ENCODE results near the gene GOSR2. TPM values are rescaled to one million over a fixed set of nuclear protein-coding genes. Genes with fewer than 3 reads are reported as not detected.

GOSR2 gene
- total and polyA plus RNA-seq, 2 of the 13 experiments (the other 11 are each of a cell fraction or from before 2014, with no cell fraction given) = 61.5 to 63.9 TPM

- peak; percentile 32; the same call in 1 of the 2 replicates for TF ChIP-seq DMTF1 (CRISPR knock-in tag; IDR thresholded peaks at IDR 0.05)
- TF ChIP-seq PHF21A (CRISPR knock-in tag; IDR thresholded peaks at IDR 0.05) = no peak; the same call in none of the 2 replicates
- 0 out of 2 replicates have a peak, but pooled peaks have one; percentile 33 for TF ChIP-seq ZNF337 (CRISPR knock-in tag; IDR thresholded peaks at IDR 0.05; ENCODE audit: borderline replicate concordance, low read depth)
- TF ChIP-seq ELF4 (CRISPR knock-in tag; IDR thresholded peaks at IDR 0.05; ENCODE audit: borderline replicate concordance) = peak; percentile 94
- TF ChIP-seq, protein P1, sequence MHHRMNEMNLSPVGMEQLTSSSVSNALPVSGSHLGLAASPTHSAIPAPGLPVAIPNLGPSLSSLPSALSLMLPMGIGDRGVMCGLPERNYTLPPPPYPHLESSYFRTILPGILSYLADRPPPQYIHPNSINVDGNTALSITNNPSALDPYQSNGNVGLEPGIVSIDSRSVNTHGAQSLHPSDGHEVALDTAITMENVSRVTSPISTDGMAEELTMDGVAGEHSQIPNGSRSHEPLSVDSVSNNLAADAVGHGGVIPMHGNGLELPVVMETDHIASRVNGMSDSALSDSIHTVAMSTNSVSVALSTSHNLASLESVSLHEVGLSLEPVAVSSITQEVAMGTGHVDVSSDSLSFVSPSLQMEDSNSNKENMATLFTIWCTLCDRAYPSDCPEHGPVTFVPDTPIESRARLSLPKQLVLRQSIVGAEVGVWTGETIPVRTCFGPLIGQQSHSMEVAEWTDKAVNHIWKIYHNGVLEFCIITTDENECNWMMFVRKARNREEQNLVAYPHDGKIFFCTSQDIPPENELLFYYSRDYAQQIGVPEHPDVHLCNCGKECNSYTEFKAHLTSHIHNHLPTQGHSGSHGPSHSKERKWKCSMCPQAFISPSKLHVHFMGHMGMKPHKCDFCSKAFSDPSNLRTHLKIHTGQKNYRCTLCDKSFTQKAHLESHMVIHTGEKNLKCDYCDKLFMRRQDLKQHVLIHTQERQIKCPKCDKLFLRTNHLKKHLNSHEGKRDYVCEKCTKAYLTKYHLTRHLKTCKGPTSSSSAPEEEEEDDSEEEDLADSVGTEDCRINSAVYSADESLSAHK (CRISPR knock-in tag; IDR thresholded peaks at IDR 0.05; ENCODE audit: borderline replicate concordance) = no peak
- peak; percentile 90 for TF ChIP-seq ZNF83 (CRISPR knock-in tag; IDR thresholded peaks at IDR 0.05; ENCODE audit: borderline replicate concordance)
- TF ChIP-seq ZNF660 (CRISPR knock-in tag; IDR thresholded peaks at IDR 0.05; ENCODE audit: borderline replicate concordance, low read depth) = no peak
- peak; percentile 86 for TF ChIP-seq CBX1 (IDR thresholded peaks at IDR 0.05; ENCODE audit: low read depth)
- TF ChIP-seq PAX8 (CRISPR knock-in tag; IDR thresholded peaks at IDR 0.05; ENCODE audit: borderline replicate concordance) = peak; percentile 92
- TF ChIP-seq SKIL (CRISPR knock-in tag; IDR thresholded peaks at IDR 0.05; ENCODE audit: borderline replicate concordance) = no peak
- TF ChIP-seq, protein P2, sequence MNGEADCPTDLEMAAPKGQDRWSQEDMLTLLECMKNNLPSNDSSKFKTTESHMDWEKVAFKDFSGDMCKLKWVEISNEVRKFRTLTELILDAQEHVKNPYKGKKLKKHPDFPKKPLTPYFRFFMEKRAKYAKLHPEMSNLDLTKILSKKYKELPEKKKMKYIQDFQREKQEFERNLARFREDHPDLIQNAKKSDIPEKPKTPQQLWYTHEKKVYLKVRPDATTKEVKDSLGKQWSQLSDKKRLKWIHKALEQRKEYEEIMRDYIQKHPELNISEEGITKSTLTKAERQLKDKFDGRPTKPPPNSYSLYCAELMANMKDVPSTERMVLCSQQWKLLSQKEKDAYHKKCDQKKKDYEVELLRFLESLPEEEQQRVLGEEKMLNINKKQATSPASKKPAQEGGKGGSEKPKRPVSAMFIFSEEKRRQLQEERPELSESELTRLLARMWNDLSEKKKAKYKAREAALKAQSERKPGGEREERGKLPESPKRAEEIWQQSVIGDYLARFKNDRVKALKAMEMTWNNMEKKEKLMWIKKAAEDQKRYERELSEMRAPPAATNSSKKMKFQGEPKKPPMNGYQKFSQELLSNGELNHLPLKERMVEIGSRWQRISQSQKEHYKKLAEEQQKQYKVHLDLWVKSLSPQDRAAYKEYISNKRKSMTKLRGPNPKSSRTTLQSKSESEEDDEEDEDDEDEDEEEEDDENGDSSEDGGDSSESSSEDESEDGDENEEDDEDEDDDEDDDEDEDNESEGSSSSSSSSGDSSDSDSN (CRISPR knock-in tag; IDR thresholded peaks at IDR 0.05) = peak; percentile 94
- TF ChIP-seq HDAC6 (IDR thresholded peaks at IDR 0.05; ENCODE audit: low read depth, low read length) = peak; percentile 99
- TF ChIP-seq SRF (IDR thresholded peaks at IDR 0.05; ENCODE audit: low read depth, low read length) = 0 out of 2 replicates have a peak, but pooled peaks have one; percentile 3
- TF ChIP-seq, protein P3, sequence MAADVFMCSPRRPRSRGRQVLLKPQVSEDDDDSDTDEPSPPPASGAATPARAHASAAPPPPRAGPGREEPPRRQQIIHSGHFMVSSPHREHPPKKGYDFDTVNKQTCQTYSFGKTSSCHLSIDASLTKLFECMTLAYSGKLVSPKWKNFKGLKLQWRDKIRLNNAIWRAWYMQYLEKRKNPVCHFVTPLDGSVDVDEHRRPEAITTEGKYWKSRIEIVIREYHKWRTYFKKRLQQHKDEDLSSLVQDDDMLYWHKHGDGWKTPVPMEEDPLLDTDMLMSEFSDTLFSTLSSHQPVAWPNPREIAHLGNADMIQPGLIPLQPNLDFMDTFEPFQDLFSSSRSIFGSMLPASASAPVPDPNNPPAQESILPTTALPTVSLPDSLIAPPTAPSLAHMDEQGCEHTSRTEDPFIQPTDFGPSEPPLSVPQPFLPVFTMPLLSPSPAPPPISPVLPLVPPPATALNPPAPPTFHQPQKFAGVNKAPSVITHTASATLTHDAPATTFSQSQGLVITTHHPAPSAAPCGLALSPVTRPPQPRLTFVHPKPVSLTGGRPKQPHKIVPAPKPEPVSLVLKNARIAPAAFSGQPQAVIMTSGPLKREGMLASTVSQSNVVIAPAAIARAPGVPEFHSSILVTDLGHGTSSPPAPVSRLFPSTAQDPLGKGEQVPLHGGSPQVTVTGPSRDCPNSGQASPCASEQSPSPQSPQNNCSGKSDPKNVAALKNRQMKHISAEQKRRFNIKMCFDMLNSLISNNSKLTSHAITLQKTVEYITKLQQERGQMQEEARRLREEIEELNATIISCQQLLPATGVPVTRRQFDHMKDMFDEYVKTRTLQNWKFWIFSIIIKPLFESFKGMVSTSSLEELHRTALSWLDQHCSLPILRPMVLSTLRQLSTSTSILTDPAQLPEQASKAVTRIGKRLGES (CRISPR knock-in tag; IDR thresholded peaks at IDR 0.05; ENCODE audit: borderline replicate concordance) = no peak
These were observed at the start of gene GOSR2 (continued) for GRCh38 chr17:46922804-46923635.

Data from HepG2 (cell line).